AG09309 (cell line): ENCODE measurements around the gene ERGIC1.

ENCODE experiments used
- DNase-seq: peaks from one replicate; pipeline ENCODE4 v3.0.0-alpha.2; 2010; ENCODE audit warnings: low read depth
- H3K4me3 ChIP-seq: 2 replicates; pipeline ENCODE4 v1.5.1; 2011; ENCODE audit warnings: mild to moderate bottlenecking, low read depth, low read length, moderate library complexity; ENCODE audit not compliant: control insufficient read depth
- TF ChIP-seq, protein P1 (sequence below): IDR thresholded peaks from 2 replicates; pipeline ENCODE4 v1.5.1; 2011; ENCODE audit warnings: mild to moderate bottlenecking, low read depth, low read length, inconsistent platforms; ENCODE audit not compliant: insufficient read depth, control insufficient read depth; ENCODE audit errors: missing control alignments

ERGIC1 gene

DNA sequence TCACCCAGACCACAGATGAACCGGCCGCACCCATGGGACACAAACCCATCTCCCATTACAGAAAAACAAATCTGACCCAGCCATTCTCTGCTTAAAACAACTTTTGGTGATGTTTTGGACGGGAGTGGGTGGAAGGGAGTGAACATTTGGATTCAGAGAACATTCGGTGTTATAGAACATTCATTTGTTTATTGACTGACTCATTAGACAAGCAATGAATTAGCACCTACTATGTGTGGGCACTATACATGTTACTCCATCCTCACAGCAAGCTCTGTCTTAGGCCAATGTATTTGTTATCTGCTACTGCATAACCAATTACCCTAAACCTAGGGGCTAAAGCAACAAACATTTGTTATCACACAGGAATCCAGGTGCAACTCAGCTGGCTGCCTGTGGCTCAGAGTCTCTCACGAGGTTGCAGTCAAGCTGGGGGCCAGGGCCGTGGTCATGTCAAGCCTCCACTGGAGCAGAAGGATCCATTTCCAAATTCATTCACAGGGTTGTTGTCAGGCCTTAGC is 5.1 kb upstream of the ERGIC1 start:
- TF ChIP-seq, protein P1, sequence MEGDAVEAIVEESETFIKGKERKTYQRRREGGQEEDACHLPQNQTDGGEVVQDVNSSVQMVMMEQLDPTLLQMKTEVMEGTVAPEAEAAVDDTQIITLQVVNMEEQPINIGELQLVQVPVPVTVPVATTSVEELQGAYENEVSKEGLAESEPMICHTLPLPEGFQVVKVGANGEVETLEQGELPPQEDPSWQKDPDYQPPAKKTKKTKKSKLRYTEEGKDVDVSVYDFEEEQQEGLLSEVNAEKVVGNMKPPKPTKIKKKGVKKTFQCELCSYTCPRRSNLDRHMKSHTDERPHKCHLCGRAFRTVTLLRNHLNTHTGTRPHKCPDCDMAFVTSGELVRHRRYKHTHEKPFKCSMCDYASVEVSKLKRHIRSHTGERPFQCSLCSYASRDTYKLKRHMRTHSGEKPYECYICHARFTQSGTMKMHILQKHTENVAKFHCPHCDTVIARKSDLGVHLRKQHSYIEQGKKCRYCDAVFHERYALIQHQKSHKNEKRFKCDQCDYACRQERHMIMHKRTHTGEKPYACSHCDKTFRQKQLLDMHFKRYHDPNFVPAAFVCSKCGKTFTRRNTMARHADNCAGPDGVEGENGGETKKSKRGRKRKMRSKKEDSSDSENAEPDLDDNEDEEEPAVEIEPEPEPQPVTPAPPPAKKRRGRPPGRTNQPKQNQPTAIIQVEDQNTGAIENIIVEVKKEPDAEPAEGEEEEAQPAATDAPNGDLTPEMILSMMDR, result no peak
- DNase-seq, result no peak
- no peak overlapping the region for H3K4me3 ChIP-seq

DNA sequence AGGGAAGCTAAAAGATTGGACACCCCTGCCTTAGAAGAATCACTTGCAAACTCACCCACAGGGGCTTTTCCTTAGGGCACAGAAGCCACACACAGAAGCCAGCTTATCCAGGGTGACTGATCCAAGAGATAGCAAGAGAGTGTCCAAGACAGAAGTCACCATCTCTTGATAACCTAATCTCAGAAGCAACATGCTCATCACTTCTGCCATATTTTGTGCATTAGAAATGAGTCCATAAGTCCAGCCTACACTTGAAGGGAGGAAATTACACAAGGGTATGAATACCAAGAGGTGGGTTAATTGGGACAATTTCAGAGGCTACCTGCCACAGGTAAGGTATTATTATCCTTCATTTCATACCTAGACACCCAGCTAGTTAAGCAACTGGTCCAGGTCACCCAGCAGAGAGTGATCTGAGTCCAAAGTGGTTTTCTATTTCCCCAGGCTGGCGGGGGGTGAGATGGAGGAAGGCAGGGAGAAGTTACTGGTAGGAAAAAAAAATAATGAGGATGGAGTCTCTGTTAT is 3.7 kb upstream of the ERGIC1 start:
- DNase-seq, result no peak
- TF ChIP-seq, protein P1, result no peak

DNA sequence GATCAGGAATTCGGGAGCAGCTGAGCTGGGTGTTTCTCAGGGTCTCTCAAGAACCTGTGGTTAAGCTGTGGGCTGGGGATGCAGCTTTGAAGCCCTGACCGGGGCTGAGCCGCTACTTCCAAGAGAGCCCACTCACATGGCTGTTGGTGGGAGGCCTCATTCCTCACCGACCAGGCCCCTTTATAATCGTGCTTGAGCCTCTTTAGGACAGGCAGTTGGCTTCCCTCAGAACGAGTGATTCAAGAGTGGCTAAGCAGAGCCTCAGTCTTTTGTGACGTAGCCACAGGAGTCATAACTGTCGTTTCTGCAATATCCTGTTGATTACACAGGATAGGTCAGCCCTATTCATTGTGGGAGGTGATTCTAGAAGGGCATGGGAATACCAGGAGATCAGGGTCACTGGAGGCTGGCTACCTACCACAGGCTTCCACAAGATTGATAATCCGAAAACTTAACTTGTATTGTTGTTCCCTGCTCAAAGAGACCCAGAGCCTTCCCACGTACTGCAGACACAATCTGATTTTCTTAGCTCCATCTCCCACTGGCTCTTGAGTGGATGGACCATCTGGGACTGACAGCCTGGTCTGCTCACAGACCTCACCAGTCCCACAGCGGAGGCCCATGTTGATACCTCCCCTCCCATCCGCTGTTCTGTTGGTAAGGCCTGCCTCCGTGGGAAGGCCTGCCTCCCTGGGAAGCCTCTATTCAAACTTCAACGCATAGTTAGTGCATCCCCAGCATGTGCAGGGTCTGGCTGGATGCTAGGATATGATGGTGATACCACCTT is 3.0 kb upstream of the ERGIC1 start:
- H3K4me3 ChIP-seq, result no peak overlapping the region
- TF ChIP-seq, protein P1, result no peak
- peak; percentile 79 for DNase-seq

More for the DNA sequence above, 3.7 kb upstream of the ERGIC1 start:
- H3K4me3 ChIP-seq, result no peak overlapping the region

DNA sequence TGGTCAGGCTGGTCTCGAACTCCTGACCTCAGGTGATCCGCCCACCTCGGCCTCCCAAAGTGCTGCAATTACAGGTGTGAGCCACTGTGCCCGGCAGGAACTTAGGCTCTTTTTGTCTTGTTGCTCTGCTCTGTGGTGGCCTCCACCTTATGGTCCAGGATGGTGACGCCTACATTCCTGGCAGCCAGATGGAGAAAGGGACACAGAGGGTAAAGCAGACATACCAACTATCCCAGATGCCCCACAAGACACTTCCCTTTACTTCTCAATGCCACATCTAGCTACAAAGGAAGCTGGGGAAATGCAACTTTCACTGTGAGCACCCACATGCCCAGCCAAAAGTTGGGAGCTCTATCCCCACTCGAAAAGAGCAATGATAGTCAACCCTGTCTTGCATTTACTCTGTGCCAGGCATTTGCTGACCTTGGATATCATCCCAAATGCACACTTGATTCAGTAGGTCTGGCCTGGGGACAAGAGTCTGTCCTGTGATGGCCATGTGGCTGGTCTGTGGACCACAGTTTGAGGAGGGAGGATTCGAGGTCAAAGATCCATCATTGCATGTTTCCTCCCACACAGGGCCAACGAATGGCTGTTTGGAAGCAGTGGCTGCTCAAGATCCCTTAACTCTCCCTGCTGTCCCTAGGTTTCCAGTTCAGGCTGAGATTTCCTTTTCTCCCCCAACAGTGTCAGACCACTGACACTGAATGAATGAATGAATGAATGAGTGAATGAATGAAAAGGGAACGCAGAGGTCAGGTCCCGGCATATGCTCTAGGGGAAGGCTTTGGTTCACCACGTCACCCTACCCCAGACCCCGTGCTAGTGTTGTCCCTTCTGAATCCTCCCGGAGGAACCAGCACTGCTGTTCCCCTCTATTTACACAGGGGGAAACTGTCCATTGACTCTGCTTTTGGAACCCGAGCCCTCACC is 1.4 kb upstream of the ERGIC1 start:
- TF ChIP-seq, protein P1, result no peak
- no peak for DNase-seq
- H3K4me3 ChIP-seq, result no peak overlapping the region

DNA sequence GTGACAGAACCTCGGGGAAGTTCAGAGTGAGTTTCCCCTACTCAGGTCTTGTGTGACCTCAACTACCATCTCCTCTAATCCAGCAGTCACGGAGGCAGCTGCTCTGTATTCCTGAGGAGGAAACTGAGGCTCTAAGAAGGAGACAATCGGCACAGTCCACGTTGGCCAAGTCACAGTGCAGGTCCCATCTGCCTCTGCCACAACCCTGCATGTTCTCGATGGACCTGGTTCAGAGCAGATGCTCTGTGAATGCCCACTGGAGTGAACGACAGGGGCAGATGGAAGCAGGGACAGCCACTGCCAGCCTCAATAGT is 722 bp upstream of the ERGIC1 start:
- TF ChIP-seq, protein P1, result no peak
- no peak overlapping the region; the same call in 1 of the 2 replicates for H3K4me3 ChIP-seq
- DNase-seq, result no peak
